ENCODE measurements around the gene CHST3.

CHST3 gene

GRCh38 chr10:71995449-71995848, 31.3 kb downstream of the CHST3 start:
- Histone ChIP-seq H3K4me3 (ENCODE audit: low read depth in 1 of 2, low read length in 1 of 2) (no peak overlapping the region), H3K27me3 (no peaks in the 10 kb centered on the region), H3K9me3 (no peaks in the 10 kb centered on the region), H3K27ac (no peak overlapping the region), H3K36me3 (no peaks in the 10 kb centered on the region), H3K4me1 (ENCODE audit: control insufficient read depth in 1 of 2, insufficient read depth in 1 of 2, low read depth in 1 of 2, low read length in 1 of 2) (no peaks in the 10 kb centered on the region)
- TF ChIP-seq CTCF (IDR thresholded peaks at IDR 0.05), result no peak

- Histone ChIP-seq H3K9me3 (no peaks in the 10 kb centered on the region), H3K4me1 (ENCODE audit: control insufficient read depth in 1 of 2, insufficient read depth in 1 of 2, low read depth in 1 of 2, low read length in 1 of 2) (no peaks in the 10 kb centered on the region), H3K27me3 (no peaks in the 10 kb centered on the region), H3K27ac (no peak overlapping the region), H3K36me3 (no peaks in the 10 kb centered on the region), H3K4me3 (ENCODE audit: low read depth in 1 of 2, low read length in 1 of 2) (no peak overlapping the region)
- no peak for TF ChIP-seq CTCF (IDR thresholded peaks at IDR 0.05)
Observed at GRCh38 chr10:71995887-71996575, 31.8 kb downstream of the CHST3 start.

GRCh38 chr10:71996592-71997371, 32.6 kb downstream of the CHST3 start:
- no peak overlapping the region for H3K4me3 ChIP-seq (ENCODE audit: low read depth in 1 of 2, low read length in 1 of 2)

GRCh38 chr10:71998119-71998839, 34.1 kb downstream of the CHST3 start:
- H3K27me3 ChIP-seq, result no peaks in the 10 kb centered on the region
- no peak overlapping the region for H3K4me3 ChIP-seq (ENCODE audit: low read depth in 1 of 2, low read length in 1 of 2)
- TF ChIP-seq CTCF (IDR thresholded peaks at IDR 0.05), result no peak
- no peaks in the 10 kb centered on the region for H3K9me3 ChIP-seq
- no peaks in the 10 kb centered on the region for H3K36me3 ChIP-seq
- no peak overlapping the region for H3K27ac ChIP-seq
- H3K4me1 ChIP-seq (ENCODE audit: control insufficient read depth in 1 of 2, insufficient read depth in 1 of 2, low read depth in 1 of 2, low read length in 1 of 2), result no peaks in the 10 kb centered on the region

More at GRCh38 chr10:71996592-71997371, 32.6 kb downstream of the CHST3 start:
- no peak for TF ChIP-seq CTCF (IDR thresholded peaks at IDR 0.05)
- Histone ChIP-seq H3K27me3 (no peaks in the 10 kb centered on the region), H3K9me3 (no peaks in the 10 kb centered on the region), H3K4me1 (ENCODE audit: control insufficient read depth in 1 of 2, insufficient read depth in 1 of 2, low read depth in 1 of 2, low read length in 1 of 2) (no peaks in the 10 kb centered on the region), H3K36me3 (no peaks in the 10 kb centered on the region), H3K27ac (no peak overlapping the region)

- Histone ChIP-seq H3K36me3 (no peaks in the 10 kb centered on the region), H3K4me3 (ENCODE audit: low read depth in 1 of 2, low read length in 1 of 2) (no peak overlapping the region), H3K27me3 (no peaks in the 10 kb centered on the region), H3K27ac (no peak overlapping the region), H3K9me3 (no peaks in the 10 kb centered on the region), H3K4me1 (ENCODE audit: control insufficient read depth in 1 of 2, insufficient read depth in 1 of 2, low read depth in 1 of 2, low read length in 1 of 2) (no peaks in the 10 kb centered on the region)
- TF ChIP-seq CTCF (IDR thresholded peaks at IDR 0.05), result no peak
Observed at GRCh38 chr10:71998840-71999194, 34.6 kb downstream of the CHST3 start.

All from neutrophil (primary cell).